Muscle of leg (tissue), 11 donors: ENCODE measurements around the gene BPHL. TPM values are rescaled to one million over a fixed set of nuclear protein-coding genes. Genes with fewer than 3 reads are reported as not detected.

Experiments
- DNase-seq: peaks from one replicate; pipeline ENCODE4 v3.0.0; 2013
- H3K27ac ChIP-seq: one replicate; pipeline ENCODE4 v1.5.1; 2013; ENCODE audit warnings: mild to moderate bottlenecking, low read length, control low read depth
- H3K27me3 ChIP-seq: one replicate; pipeline ENCODE4 v1.6.1; 2013; ENCODE audit warnings: low read length; ENCODE audit not compliant: control insufficient read depth, insufficient read depth
- H3K36me3 ChIP-seq: one replicate; pipeline ENCODE4 v1.6.1; 2013; ENCODE audit warnings: low read length; ENCODE audit not compliant: control insufficient read depth, insufficient read depth
- H3K4me1 ChIP-seq: one replicate; pipeline ENCODE4 v1.6.1; 2013; ENCODE audit warnings: low read length; ENCODE audit not compliant: control insufficient read depth, insufficient read depth
- H3K4me3 ChIP-seq: one replicate; pipeline ENCODE4 v1.5.1; 2013; ENCODE audit warnings: low read length, control low read depth
- H3K9me3 ChIP-seq: replicated peaks from 2 replicates; pipeline ENCODE4 v1.6.1; 2013; ENCODE audit warnings: low read depth, low read length; ENCODE audit not compliant: control insufficient read depth
- WGBS: methylation state at CpG from one replicate; pipeline ENCODE4 v1.1.5; 2013; ENCODE audit warnings: missing lambda C conversion rate; ENCODE audit not compliant: insufficient coverage; 5-methylcytosine and 5-hydroxymethylcytosine counted together
- polyA plus RNA-seq, 8 donors: library from polyadenylated mRNA; unstranded; fragments of 120-200 nt; gene quantifications; one replicate each; pipeline versions ENCODE4 v1.2.1 to v1.2.3, GENCODE V29; 2013; ENCODE audit warnings: inconsistent platforms in 1 of 8, low replicate concordance in 1 of 8; ENCODE audit not compliant: insufficient read length in 8 of 8, insufficient read depth in 1 of 8
- total RNA-seq: library from RNA; stranded (reverse); fragments of 120-200 nt; gene quantifications from one replicate; pipeline ENCODE4 v1.2.4, GENCODE V29; 2013

BPHL gene
- total and polyA plus RNA-seq, 9 donors, result 29.7 to 43.0 (median 31.8) TPM

DNA sequence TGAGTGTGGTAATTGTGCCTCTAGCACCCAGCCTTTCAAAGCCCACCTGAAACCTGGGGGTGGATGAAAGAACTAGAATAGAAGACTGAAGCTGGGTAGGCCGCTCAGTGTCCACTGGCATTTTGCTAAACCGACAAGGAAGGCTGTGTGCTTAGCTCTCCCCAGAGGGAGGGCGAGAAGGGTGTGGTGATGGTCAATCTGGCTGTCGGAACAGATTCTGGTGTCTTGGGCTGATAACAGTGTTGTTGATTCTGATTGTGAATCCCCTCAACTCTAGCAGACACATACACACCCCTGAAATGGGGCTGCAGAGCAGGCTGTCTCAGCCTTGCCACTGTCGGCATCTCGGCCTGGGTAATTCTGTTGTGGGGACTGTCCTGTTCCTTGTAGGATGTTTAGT, 4.1 kb upstream of the BPHL start:
- Histone ChIP-seq H3K36me3 (peaks cover 47% of the 10 kb centered on the region), H3K27me3 (no peaks in the 10 kb centered on the region), H3K4me3 (no peak overlapping the region), H3K4me1 (peaks cover 14% of the 10 kb centered on the region), H3K9me3 (no peaks in the 10 kb centered on the region), H3K27ac (no peak overlapping the region)
- no peak for DNase-seq
- 100% methylated on average over 2 of the region's 6 CpGs for WGBS

DNA sequence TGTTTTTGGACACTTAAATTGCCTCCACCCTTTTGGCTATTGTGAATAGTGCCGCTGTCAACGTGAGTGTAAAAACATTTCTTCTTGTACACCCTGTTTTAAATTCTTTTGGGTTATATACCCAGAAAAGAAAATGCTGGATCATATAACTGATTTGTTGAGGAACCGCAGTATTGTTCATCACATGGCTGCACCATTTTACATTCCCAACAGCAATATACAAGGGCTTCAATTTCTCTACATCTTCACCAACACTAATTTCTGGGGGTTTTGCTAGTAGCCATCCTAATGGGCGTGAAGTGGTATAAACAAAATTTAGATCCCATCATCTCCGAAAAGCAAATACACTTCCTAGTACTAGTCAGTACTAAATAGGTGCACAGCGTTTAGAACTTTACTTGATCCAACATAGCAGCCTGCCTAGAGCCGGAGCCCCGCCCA, 579 bp upstream of the BPHL start:
- peak overlapping the region; percentile 98 for H3K27ac ChIP-seq
- no peak for DNase-seq
- H3K27me3 ChIP-seq, result no peaks in the 10 kb centered on the region
- WGBS, result 3% methylated on average over 3 of the region's 8 CpGs
- H3K4me3 ChIP-seq, result peak overlapping the region; percentile 85
- H3K36me3 ChIP-seq, result peaks cover 22% of the 10 kb centered on the region
- H3K4me1 ChIP-seq, result peaks cover 16% of the 10 kb centered on the region
- no peaks in the 10 kb centered on the region for H3K9me3 ChIP-seq

GRCh38 chr6:3119040-3119723, 671 bp downstream of the BPHL start:
- H3K4me1 ChIP-seq, result peaks cover 16% of the 10 kb centered on the region
- WGBS, result 0% methylated on average over 14 of the region's 19 CpGs
- H3K9me3 ChIP-seq, result no peaks in the 10 kb centered on the region

DNA sequence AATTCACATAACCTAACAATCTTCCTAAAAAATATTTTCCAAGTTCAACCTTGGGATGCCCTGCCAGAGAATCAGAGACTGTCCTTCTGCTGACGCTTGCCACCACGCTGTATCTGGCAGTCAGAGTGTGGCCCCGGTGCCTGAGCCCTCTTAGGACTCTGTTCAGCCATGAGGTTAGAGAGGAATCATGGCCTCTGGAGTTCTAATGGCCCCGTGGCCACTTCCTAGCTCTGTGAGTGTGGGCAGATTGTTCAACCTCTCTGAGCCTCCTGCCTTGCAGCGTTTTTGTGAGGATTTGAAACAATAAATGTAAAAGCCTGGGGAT, 2.2 kb downstream of the BPHL start:
- WGBS, result 82% methylated on average over 4 of the region's 5 CpGs

More at GRCh38 chr6:3119040-3119723, 671 bp downstream of the BPHL start:
- DNase-seq, result no peak
- Histone ChIP-seq H3K4me3 (peak overlapping the region; percentile 85), H3K27ac (peak overlapping the region; percentile 69), H3K27me3 (no peaks in the 10 kb centered on the region), H3K36me3 (peaks cover 12% of the 10 kb centered on the region)

DNA sequence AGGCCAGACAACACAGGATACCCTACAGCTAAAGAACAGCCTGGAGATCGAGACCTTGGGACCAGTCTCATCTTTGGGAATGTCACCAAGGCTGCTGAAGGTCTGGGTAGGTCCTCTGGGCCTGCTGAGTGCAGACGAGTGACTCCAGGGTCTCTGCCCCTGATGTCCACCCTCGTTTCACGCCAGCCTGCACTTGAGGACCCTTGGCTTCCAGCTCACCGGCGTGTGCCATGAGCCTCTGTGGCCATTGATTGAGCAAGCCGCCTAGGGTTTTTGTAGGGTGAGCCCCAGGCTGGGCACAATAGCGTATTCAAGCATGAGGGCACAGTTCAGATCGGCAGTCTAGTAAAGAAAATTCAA, 4.3 kb downstream of the BPHL start:
- no peak overlapping the region for H3K27ac ChIP-seq
- H3K4me3 ChIP-seq, result no peak overlapping the region
- peaks cover 5% of the 10 kb centered on the region for H3K36me3 ChIP-seq
- peaks cover 8% of the 10 kb centered on the region for H3K4me1 ChIP-seq
- no peaks in the 10 kb centered on the region for H3K9me3 ChIP-seq
- DNase-seq, result no peak
- no peaks in the 10 kb centered on the region for H3K27me3 ChIP-seq
- WGBS, result 89% methylated on average over 9 of the region's 9 CpGs

More for the DNA sequence above, 2.2 kb downstream of the BPHL start:
- H3K4me3 ChIP-seq, result no peak overlapping the region
- H3K4me1 ChIP-seq, result peaks cover 12% of the 10 kb centered on the region
- H3K36me3 ChIP-seq, result peaks cover 5% of the 10 kb centered on the region
- H3K27me3 ChIP-seq, result no peaks in the 10 kb centered on the region
- no peaks in the 10 kb centered on the region for H3K9me3 ChIP-seq
- no peak for DNase-seq
- no peak overlapping the region for H3K27ac ChIP-seq

DNA sequence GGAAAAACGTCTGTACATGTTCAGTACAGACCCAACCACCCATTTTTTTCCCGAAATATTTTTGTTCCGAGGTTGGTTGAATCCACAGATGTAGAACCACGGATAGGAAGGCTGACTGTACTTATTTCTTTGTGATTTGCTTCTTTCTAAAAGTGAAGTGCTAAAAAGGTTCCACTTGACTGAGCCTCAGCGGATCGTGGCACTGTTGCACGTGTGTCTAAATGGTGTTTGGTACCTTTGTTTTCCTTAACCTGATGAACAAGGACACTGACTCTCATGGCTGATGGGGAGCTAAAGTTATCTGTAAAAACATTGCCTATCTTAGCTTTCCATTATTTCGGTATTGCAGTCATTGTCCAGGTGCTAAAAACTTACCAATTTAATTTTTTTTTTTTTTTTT, 6.2 kb downstream of the BPHL start:
- DNase-seq, result no peak
- Histone ChIP-seq H3K36me3 (peaks cover 18% of the 10 kb centered on the region), H3K4me1 (no peaks in the 10 kb centered on the region), H3K27me3 (no peaks in the 10 kb centered on the region), H3K4me3 (no peak overlapping the region), H3K27ac (no peak overlapping the region), H3K9me3 (no peaks in the 10 kb centered on the region)
- 85% methylated on average over 4 of the region's 8 CpGs for WGBS

GRCh38 chr6:3125815-3126214, 7.3 kb downstream of the BPHL start:
- peaks cover 30% of the 10 kb centered on the region for H3K36me3 ChIP-seq
- H3K27ac ChIP-seq, result no peak overlapping the region
- no peak overlapping the region for H3K4me3 ChIP-seq
- H3K4me1 ChIP-seq, result no peaks in the 10 kb centered on the region
- no CpG with 5 or more reads among the region's 2 CpGs for WGBS
- DNase-seq, result no peak
- no peaks in the 10 kb centered on the region for H3K27me3 ChIP-seq
- H3K9me3 ChIP-seq, result no peaks in the 10 kb centered on the region

- H3K27me3 ChIP-seq, result no peaks in the 10 kb centered on the region
- no peak overlapping the region for H3K4me3 ChIP-seq
- WGBS, result 69% methylated on average over 5 of the region's 15 CpGs
- peak; percentile 76 for DNase-seq
- H3K4me1 ChIP-seq, result no peaks in the 10 kb centered on the region
- no peak overlapping the region for H3K27ac ChIP-seq
- no peaks in the 10 kb centered on the region for H3K9me3 ChIP-seq
- H3K36me3 ChIP-seq, result peaks cover 52% of the 10 kb centered on the region
Observed at GRCh38 chr6:3128356-3129108, 10.0 kb downstream of the BPHL start.

GRCh38 chr6:3131695-3132094, 13.2 kb downstream of the BPHL start:
- Histone ChIP-seq H3K4me3 (no peak overlapping the region), H3K9me3 (no peaks in the 10 kb centered on the region), H3K27ac (no peak overlapping the region), H3K4me1 (no peaks in the 10 kb centered on the region), H3K36me3 (peaks cover 65% of the 10 kb centered on the region), H3K27me3 (no peaks in the 10 kb centered on the region)
- WGBS, result 94% methylated on average over 15 of the region's 15 CpGs
- no peak for DNase-seq

GRCh38 chr6:3133515-3133914, 15.0 kb downstream of the BPHL start:
- H3K4me3 ChIP-seq, result no peak overlapping the region
- WGBS, result 87% methylated on average over 8 of the region's 9 CpGs
- no peak for DNase-seq
- H3K9me3 ChIP-seq, result no peaks in the 10 kb centered on the region
- H3K4me1 ChIP-seq, result no peaks in the 10 kb centered on the region
- H3K36me3 ChIP-seq, result peaks cover 77% of the 10 kb centered on the region
- H3K27me3 ChIP-seq, result no peaks in the 10 kb centered on the region
- H3K27ac ChIP-seq, result no peak overlapping the region
